Measurements from ENCODE around the gene STRN4.

GRCh38 chr19:46773018-46773399 lies 26.8 kb upstream of the STRN4 start:
- TF ChIP-seq CTCF (conservative IDR thresholded peaks at IDR 0.05 in 1 of 2, IDR thresholded peaks at IDR 0.05 in 1 of 2; ENCODE audit: low read depth in 1 of 2, low read length in 2 of 2) (no peak), EZH2 (IDR thresholded peaks at IDR 0.05; ENCODE audit: low read length, missing control alignments) (no peak)

Data from fibroblast of lung (primary cell).